Measurements from ENCODE around the gene EMILIN3. TPM values are rescaled to one million over a fixed set of nuclear protein-coding genes. Genes with fewer than 3 reads are reported as not detected.

Gene EMILIN3
- polyA plus RNA-seq, 1 of the 3 experiments (the other 2 are of a cell fraction), result 0.02 TPM

- TF ChIP-seq PBX3 (IDR thresholded peaks at IDR 0.05) (peak; percentile 46; the same call in 1 of the 2 replicates), IRF3 (IDR thresholded peaks at IDR 0.05; ENCODE audit: low read depth, low read length) (no peak), GABPA (IDR thresholded peaks at IDR 0.05; ENCODE audit: low read depth) (peak; percentile 43; the same call in 1 of the 2 replicates), TCF12 (IDR thresholded peaks at IDR 0.05) (peak; percentile 73), MAX (IDR thresholded peaks at IDR 0.05; ENCODE audit: low read depth) (peak; percentile 100), POLR2AphosphoS5 (IDR thresholded peaks at IDR 0.05; ENCODE audit: low read depth, low read length) (peak; percentile 68), MXI1 (IDR thresholded peaks at IDR 0.05; ENCODE audit: low read depth, low read length) (no peak; the same call in 1 of the 2 replicates), EP300 (IDR thresholded peaks at IDR 0.05; ENCODE audit: borderline replicate concordance in 1 of 2, low read depth in 1 of 2, low read length in 1 of 2) (peak in 1 of 2 experiments; percentile 31; a peak in 1 of 4 replicates), RFX5 (IDR thresholded peaks at IDR 0.05; ENCODE audit: low read length) (no peak), ZBTB33 (IDR thresholded peaks at IDR 0.05; ENCODE audit: borderline replicate concordance, low read depth) (no peak)
These were observed 36.9 kb downstream of the EMILIN3 start (continued) for GRCh38 chr20:41329435-41330342.

GRCh38 chr20:41327178-41327577, 39.4 kb downstream of the EMILIN3 start:
- Histone ChIP-seq H3K27me3 (ENCODE audit: insufficient read depth) (no peaks in the 10 kb centered on the region), H3K79me2 (ENCODE audit: insufficient read depth) (no peaks in the 10 kb centered on the region), H3K9me2 (no peaks in the 10 kb centered on the region), H3K27ac (ENCODE audit: low read depth in 2 of 2, low read length in 1 of 2) (no peak overlapping the region), H3F3A (replicated peaks; ENCODE audit: insufficient read depth) (peaks cover 13% of the 10 kb centered on the region), H3K4me2 (no peak overlapping the region), H3K9ac (no peak overlapping the region), H4K20me1 (ENCODE audit: insufficient read depth) (no peaks in the 10 kb centered on the region), H3K9me3 (no peaks in the 10 kb centered on the region), H3K36me3 (replicated peaks in 1 of 2; ENCODE audit: control insufficient read depth in 1 of 2, insufficient read depth in 2 of 2, low read length in 1 of 2) (no peaks in the 10 kb centered on the region), H3K4me3 (ENCODE audit: low read depth in 2 of 2, low read length in 1 of 2) (no peak overlapping the region), H2AFZ (ENCODE audit: low read depth) (no peak overlapping the region), H3K4me1 (ENCODE audit: control insufficient read depth in 1 of 2, insufficient read depth in 2 of 2, low read depth in 1 of 2, low read length in 1 of 2) (peaks cover 0 to 14% of the 10 kb centered on the region in 2 experiments; a peak in 1 of 4 replicates)
- DNase-seq, result no peak
- 98% methylated on average over 5 of the region's 5 CpGs for WGBS (ENCODE audit: low lambda C conversion rate)
- CTCF ChIA-PET, result interaction anchor here (1.5 to 1.9 kb wide), 2 partner anchors 12 to 154 kb away, joined by 7 to 10 read pairs; no protein-coding TSS in a partner anchor
- POLR2A ChIA-PET, result no interaction called here
- TF ChIP-seq RFX5 (IDR thresholded peaks at IDR 0.05; ENCODE audit: low read length) (no peak), TCF12 (IDR thresholded peaks at IDR 0.05) (no peak), RXRA (IDR thresholded peaks at IDR 0.05; ENCODE audit: borderline replicate concordance, low read depth) (no peak), FOSL2 (IDR thresholded peaks at IDR 0.05; ENCODE audit: borderline replicate concordance, low read depth) (no peak), GABPA (IDR thresholded peaks at IDR 0.05; ENCODE audit: low read depth) (no peak), SMC3 (IDR thresholded peaks at IDR 0.05; ENCODE audit: low read depth, low read length) (no peak), PBX3 (IDR thresholded peaks at IDR 0.05) (no peak), REST (IDR thresholded peaks at IDR 0.05; ENCODE audit: low read depth, low read length) (no peak), RAD21 (IDR thresholded peaks at IDR 0.05; ENCODE audit: low read length) (no peak), IRF3 (IDR thresholded peaks at IDR 0.05; ENCODE audit: low read depth, low read length) (no peak), ELF1 (IDR thresholded peaks at IDR 0.05) (no peak), POLR2AphosphoS5 (IDR thresholded peaks at IDR 0.05; ENCODE audit: low read depth, low read length) (no peak), JUND (IDR thresholded peaks at IDR 0.05) (no peak)
